ENCODE results near the gene RCOR2. TPM values are rescaled to one million over a fixed set of nuclear protein-coding genes. Genes with fewer than 3 reads are reported as not detected.
A peak's percentile ranks its signal among the peaks of the same experiment; 100 is the strongest.

RCOR2 gene
- total RNA-seq, 2 donors from 2014 or later, result 2.3 to 8.3 TPM

DNA sequence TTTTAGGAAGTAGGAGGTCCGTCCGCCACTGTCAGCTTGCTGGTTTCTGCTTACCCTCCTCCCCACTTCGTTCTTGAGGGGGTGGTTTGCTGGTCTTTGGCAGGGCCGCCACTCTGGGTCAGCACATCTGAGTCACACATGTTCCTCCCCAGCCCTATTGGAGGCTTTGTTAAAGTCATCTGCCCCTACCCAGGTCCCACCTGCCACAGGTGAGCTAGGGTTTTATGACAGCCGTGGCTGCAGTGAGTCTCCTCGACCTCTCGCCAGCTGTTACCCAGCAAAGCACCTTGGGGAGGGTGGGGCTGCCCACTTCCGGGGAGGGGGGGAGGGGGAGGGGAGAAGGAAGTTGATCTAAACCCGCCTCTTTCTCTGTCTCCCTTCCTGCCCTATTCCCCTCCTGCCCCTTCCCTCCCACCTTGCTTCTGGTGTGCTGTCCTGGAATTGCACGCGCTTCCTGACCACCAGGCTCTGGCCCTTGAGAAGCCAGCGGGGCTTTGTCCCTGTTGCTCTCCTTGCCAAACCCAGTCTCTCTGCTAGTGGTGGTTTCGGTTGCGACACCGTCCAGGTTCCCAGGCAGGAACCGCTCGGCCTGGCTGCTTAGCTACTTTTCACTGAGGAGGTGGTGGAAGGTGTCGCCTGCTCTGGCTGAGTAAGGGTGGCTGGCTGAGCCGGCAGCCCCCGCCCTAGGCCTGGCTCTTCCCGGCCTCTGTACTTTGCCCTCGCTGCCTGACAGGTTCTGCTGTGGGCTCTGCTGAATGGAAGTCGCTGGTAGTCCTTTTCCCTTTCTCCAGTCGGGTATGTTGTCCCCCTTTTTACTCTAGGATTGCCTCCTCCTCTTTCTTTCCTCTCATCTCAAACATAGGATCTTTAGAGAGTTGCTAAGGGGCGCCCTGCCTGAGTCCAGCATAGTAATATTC is 28.5 kb downstream of the RCOR2 start:
- peak; percentile 70 to 81 for ATAC-seq
- intact Hi-C loops (cut with DNase I), result no loop called here
- DNase-seq, result peak; percentile 68

DNA sequence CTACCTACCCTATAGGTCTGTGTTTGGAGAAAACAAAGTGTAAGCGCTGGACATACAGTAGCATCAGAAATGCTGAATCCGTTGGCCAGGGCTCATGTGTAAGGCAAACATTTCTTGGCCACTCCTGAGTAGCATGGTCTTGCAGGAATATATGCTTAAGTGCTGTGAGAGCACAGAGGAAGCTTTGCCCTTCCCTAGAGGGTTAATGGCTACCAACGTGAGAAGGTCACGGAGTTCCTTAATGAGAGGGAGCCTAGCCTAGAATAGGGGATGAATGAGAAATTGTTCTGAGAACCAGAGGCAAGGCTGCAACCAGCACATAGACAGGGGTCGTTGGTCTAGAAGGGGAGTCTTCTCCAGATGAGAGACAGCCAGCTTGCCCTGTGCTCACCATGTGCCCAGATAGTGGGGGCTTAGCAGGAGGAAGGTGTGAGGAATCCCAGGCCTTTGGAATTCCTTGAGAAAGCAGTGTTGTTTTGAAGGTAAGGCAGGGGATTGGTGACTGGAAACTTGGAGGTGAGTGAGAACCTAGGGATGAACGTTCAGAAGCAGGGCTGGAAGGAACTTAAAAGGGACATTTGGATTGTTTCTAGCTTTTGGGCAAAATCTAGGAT is 29.5 kb downstream of the RCOR2 start:
- DNase-seq, result no peak
- ATAC-seq, result no peak
- intact Hi-C loops (cut with DNase I), result no loop called here

DNA sequence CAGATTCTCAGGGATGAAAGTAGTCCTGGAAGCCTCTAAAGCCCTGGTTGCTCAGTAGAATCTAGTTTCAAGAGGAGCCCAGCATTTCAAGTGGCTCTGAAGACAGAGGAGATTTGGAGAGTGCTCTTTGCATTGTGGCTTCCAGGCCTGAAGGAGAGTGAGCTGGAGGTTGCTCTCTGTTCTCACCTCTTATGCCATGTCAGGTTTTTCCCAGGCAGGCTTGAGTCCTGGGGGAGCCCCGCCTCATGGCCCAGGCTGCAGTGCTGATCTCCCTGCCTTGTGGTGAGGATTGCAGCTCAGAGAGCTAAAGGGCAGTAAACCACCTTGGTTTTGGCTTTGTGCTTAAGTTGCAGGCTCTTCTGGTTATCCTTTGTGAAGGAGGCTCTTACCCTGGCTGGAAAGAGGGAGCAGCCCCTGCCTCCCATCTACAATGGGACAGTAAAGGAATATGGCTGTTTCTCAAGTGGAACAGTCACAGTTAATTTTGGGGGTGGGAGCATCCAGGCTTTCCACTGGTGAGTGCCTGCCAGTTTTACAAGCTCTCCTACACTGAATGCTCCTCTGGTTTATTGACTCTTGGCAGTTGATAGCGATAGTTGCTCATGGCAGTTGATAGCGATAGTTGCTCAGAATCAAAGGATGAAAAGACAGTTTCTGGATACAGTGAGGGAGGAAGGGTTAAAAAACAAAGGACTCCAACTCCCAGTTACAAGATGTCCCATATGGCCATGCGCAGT is 32.6 kb downstream of the RCOR2 start:
- intact Hi-C loops (cut with DNase I), result no loop called here
- no peak for ATAC-seq

DNA sequence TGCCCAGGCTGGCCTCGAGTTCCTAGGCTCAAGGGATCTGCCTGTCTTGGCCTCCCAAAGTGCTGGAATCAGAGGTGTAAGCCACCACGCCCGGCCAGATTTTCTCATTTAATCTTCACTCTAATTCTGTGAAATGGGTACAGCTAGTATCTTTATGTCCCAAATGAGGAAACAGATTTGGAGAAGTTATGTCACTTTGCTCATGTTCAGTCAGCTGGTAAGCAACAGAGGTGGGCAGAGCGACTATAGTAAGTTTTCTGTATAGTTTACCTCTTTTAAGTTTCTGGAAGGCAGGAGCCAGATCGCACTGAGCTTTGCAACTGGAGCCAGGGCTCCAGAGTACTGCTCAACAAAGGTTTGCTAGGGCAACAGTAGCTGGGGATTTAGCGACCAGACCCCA is 33.2 kb downstream of the RCOR2 start:
- intact Hi-C loops (cut with DNase I), result no loop called here
- DNase-seq (no peak), ATAC-seq (no peak)

More for the DNA sequence above, 32.6 kb downstream of the RCOR2 start:
- DNase-seq, result no peak

DNA sequence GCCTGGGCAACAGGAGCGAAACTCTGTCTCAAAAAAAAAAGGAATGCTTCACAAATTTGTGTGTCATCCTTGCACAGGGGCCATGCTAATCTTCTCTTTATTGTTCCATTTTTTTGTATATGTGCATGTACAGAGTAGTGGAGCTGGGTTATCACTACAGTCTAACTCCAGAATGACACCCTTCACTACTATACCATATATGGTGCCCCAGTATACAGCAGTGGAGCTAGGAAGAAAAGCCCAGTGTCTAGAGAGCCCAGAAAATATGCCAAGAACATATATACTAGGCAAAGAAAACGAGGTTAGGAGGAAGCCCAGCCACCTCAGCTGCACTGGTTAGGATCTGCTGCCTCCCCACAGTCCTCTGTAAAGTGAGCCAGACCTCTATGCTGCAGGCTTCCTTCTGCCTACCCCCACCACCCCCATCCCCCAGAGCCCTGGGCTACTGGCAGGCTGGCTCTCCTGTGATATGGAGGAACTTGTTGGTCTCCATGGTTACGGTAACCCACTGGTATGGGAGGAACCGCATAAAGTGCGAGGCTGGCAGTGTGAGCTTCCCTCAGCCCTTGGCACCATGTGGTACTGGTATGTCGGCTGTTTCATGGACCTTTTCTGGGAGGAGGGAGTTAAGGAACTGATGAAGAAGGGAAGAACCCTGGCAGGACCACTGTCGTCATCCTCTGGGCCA is 34.3 kb downstream of the RCOR2 start:
- intact Hi-C loops (cut with DNase I), result no loop called here
- DNase-seq, result peak; percentile 38
- peak; percentile 69 to 81 for ATAC-seq

DNA sequence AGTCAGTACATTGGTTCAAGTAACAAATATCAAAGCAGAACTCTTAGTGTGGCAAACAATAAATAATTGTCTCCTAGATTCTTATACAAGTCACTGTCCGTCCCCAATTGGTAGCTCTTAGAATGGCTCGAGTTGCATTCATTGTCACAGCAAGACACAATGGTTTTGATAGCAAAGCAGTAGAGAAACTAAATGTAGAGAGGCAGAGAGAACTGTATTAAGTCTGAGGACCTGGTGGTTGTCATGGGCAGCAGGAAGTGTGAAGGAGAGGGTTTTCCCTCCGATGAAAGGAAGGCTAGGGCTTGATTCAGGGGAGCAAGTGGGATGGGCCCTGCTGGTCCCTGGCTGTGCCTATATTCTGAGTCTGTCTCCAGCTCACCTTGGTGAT is 36.6 kb downstream of the RCOR2 start:
- DNase-seq (no peak), ATAC-seq (no peak)
- intact Hi-C loops (cut with DNase I), result no loop called here

DNA sequence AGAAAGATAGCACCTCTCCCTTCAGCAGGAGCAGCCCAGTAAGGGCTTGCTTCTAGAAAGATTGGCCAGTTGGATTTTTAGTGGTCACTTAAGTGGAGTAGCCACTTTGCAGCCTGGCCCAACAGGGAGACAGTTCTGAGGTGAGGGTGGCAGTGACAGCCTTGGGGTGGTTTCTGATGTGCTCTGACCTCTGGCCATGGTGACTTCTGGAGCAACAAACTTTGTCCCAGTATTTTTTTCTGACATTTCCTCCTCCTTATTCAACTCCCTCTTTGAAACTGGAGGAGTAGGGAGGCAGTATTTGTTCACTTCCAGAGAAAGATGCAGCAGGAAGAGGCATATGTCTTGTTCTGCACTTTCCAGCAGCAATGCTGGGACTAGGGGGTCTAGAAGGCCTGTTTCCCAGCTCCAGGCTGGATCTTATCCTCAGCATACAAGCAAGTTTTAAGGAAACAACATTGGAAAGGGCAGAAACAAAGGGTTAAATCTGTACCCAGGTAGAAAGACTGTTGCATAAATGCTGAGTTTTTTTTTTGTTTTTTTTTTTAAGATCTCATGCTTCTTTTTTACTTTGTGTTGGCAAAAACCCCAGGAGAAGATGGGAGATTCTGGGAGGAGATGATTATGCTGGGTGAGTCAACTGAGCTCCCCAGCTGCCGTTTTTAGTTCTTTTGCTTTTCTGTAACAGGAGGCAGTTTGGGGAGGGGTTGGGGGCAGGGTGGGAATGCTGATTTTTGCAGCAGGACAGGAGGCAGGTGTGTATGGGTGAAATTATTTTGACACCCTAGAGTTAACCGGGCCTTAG is 37.2 kb downstream of the RCOR2 start:
- intact Hi-C loops (cut with DNase I), result no loop called here
- ATAC-seq (peak in 1 of 2 donors; percentile 48), DNase-seq (no peak)

DNA sequence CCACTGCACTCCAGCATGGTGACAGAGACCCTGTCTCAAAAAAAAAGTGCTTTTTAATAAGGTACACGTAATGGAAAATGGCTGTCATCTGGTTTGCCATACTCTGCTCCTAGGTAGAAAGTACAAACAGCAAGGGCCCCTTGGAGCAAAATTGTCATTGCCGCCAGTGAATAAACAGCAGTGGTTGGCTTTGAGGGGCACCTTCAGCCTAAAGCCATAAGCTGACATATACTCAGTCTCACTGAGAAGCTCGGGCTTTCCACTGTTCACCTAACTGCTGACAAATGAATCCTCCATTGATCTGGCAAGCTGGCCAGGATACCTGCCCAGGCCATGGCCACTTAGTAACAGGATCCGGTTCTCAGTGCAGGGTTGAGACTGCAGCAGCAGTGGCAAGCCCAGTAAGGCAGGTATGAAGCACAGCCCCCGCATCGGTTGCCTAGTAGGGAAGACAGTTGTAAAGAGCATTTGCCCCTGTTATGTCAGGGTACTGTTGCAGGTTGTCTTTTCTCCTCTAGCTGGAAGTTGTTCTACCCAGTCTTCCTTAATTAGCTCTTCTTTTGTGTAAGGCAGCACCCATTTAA is 39.2 kb downstream of the RCOR2 start:
- ATAC-seq (no peak), DNase-seq (no peak)
- intact Hi-C loops (cut with DNase I), result no loop called here

DNA sequence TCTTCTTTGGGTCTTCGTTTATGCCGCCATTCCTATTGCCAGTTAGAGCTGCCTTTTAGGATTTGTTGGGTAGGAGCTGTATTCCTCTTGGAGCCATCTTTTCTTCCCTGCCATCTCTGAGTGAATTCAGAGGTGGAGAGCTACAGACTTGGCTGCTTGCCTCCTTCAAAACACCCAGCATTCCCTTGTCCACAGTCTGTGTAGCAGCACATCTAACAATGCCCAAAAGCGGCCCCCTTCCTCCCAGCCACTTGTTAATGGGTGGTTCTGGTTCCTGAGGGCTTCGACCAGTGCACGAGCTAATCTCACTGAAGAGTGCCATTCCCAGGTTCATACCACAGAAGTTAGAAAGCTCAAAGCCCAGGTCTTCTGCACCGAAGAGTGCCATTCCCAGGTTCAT is 40.3 kb downstream of the RCOR2 start:
- ATAC-seq (no peak), DNase-seq (no peak)
- intact Hi-C loops (cut with DNase I), result no loop called here

DNA sequence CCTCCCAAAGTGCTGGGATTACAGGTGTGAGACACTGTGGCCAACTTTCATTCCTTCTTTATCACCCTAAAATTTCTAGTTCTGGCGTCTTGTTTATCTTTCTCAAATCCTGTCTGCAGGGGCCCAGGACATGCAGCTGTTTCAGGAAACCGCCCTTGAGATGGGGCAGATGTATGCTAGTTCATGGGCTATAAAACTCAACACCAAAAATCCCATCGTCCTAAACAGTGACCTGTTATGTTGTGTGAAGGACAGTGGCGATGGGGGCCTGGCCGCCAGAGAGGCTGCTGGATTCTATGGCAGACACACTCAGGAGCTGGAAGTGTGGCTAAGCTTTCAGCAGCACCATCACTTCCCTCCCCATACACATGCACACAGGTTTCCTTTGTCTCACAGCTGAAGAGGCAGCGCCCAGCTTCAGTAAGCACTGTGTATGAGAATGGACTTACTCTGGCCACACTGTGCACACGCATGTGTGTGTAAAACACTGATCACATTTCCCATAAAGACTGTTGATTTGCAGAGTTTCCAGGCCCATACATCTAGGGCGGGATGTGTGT is 41.4 kb downstream of the RCOR2 start:
- no peak for DNase-seq
- intact Hi-C loops (cut with DNase I), result no loop called here
- ATAC-seq, result no peak

DNA sequence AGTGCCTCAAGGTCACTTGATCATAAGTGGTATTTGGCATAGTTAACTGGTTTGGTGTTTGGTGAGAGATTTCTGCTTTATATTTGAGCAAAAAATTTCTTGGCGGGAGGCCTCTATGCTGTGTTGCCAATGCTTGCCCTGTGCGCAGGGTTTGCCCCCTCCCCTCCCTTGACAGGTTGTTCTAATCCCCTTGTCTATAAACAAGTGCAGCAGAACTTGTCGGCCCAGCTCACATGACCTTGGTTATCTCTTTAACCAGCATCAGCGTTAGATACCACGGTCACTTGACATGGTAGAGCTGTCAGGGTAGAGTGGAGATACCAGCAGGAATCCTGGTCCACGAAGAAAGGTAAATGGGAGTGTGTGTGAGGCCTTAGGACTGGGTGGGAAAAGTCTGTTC is 42.5 kb downstream of the RCOR2 start:
- ATAC-seq (peak; percentile 9 to 28), DNase-seq (no peak)
- intact Hi-C loops (cut with DNase I), result no loop called here

DNA sequence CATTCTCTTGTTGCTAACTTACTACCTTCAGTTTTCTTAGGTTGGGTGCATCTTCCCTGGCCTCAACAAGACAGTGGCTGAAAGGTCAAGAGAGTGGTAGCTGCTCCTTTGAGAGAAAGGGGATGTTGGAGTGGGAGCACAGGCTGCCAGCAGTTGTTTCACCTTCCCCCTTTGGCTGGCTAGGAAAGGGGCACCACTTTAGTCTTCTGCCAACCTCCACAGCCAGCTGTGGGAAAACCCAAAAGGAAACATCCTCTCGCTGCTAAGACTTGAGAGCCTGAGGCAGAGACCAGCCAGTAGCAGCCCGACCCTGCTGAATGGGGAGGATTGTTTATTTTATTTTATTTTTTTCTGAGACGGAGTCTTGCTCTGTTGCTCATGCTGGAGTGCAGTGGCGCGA is 43.7 kb downstream of the RCOR2 start:
- no peak for DNase-seq
- ATAC-seq, result no peak
- intact Hi-C loops (cut with DNase I), result no loop called here

DNA sequence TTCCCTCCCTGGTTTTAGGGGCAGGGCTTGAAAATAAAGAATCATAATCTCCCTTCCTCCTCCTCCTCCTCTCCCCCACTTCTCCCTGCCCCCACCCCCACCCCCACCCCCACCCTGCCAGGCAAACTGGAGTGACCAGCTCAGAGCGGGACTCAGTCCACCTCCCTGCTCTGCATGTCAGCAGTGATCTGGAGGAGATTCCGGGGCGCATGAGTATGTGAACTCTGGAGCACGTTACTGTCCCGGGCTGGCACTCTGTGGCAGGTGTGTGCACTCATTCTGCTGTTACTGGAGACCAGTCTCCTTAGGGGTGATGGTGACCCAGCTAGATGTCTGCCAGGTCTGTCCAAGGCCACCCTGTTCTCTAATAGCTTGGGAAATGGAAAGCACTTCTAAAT is 44.2 kb downstream of the RCOR2 start:
- ATAC-seq, result peak in 1 of 2 donors; percentile 3
- intact Hi-C loops (cut with DNase I), result no loop called here

DNA sequence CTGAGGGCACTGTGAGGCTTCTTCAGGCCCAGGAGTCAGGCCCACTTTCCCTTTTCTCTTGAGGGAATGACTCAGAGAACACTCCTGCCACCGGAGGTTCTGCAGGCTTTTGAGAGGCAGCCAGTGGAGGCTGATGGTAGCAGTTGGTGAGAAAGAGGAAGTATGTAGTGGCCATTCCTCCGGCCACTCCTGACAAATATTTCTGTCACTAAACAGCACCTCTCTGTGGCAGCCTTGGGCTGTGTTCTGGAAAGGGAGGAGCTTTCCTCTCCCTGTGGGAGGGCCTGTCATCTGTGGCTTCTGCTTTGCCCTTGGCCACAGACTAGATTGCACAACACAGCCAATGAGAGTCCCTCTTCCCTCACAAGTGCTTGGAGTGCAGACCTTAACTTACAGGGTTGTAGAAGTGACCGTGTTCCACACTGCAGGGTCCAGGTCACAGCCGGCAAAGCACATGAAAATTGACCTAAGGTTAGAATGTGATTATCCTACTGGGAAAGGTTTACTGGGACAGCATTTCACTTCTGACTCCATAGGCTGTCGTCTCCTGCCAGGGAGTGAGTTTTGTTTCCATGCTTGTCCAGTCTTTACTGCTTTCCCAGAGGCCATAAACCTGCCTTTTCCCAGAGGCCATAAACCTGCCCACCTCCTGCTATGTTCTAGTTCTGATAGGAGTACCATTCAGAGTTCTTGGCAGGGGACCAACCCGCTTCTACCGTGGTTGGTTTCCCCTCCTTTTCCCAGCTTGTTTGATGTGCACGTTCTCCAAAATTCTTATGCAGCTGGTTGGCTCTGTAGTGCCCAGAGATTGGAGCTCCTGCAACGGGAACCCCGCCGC is 44.8 kb downstream of the RCOR2 start:
- ATAC-seq, result peak; percentile 95
- intact Hi-C loops (cut with DNase I), result no loop called here

More for the DNA sequence above, 44.2 kb downstream of the RCOR2 start:
- no peak for DNase-seq

DNA sequence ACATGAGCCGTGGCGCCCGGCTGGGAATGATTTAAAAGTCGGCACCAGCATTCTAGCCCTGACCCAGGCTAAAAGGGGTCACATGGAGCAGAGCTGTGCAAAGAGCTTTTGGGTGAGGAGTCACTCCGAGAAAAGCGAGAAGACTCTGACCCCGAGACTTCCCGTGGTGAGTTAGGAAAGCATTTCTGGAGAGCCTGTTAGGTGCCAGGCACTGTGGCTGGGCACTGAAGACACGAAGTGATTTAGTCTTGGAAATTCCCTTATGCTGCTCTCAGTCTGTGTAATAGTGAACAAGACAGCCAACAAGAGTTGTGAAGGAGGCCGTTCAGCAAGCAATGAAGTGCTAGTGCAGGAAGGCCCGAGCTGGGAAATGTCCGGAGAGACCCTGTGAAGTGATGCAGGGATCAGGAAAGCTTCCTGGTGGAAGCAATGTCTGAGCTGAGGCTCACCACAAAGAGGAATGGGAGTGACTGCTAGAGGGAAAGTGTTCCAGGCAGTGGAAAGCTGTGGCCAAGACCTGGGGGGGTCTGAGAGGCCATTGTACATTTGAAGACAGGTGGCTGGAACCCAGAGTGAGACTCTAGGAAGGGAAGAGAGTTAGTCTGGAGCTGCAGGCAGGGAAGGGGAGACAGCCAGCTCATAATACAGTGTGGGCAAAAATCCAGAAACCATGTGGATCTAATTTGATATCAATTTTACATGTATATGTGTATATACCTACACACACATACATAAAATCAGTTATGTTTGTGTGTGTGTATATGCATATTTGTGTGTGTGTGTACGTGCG is 46.4 kb downstream of the RCOR2 start:
- intact Hi-C loops (cut with DNase I), result no loop called here
- DNase-seq (no peak), ATAC-seq (peak in 1 of 2 donors; percentile 7)

More for the DNA sequence above, 44.8 kb downstream of the RCOR2 start:
- peak; percentile 82 for DNase-seq

DNA sequence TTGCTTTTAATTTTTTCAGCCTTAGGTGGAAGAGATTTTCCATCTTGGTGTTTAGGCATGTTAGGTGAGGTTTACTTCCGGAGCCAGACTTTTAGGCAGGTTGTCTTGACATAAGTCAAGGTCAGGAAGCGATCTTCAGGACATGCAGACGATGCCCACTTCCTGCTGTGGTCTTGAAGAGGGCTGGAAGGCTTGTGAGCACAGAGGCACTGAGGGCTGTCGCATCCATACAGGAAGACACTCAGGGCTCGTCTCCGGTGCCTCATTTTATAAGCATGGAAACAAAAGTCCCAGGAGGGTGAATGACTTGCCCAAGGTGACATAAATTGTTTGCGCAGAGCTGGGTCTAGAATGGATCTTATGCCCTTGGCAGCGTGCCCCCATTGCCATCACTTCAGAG is 47.3 kb downstream of the RCOR2 start:
- no peak for DNase-seq
- ATAC-seq, result no peak
- intact Hi-C loops (cut with DNase I), result no loop called here
